Testis (tissue), 2 donors: ENCODE data around the gene HOXB1.

Source experiments
- POLR2A ChIP-seq: fragments of 450-650 bp; IDR thresholded peaks from one replicate; pipeline ENCODE4 v1.6.1; 2017; ENCODE audit warnings: antibody characterized with exemption, mild to moderate bottlenecking, moderate library complexity
- TF ChIP-seq, protein P1 (sequence below), 3 experiments: fragments of 450-650 bp in 2 of 3; fragments of 200-600 bp in 1 of 3; sonication (generic) in 1 of 3; IDR thresholded peaks; one replicate each; pipeline ENCODE4 v1.5.1; 2016 to 2019; ENCODE audit warnings: antibody characterized with exemption in 3 of 3, mild to moderate bottlenecking in 2 of 3, moderate library complexity in 1 of 3

DNA sequence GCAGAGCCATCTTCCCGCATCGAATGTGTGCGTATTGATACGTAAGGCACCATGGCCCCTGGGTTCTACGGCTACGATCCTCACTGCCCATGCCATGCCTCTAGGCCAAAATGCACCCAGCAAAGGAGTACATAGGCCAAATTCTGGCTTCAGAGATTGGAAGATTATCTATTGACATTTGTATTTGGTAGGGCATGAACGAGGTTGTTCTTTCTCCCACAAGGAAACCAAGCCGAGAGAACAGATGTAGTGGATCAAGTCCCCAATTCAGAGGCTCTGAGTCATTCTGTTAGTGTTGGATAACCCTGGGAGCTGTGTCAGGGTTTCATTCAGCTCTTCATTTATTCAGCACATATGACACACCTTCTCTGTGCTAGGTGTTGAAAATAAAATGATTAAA lies 36.5 kb downstream of the HOXB1 start:
- TF ChIP-seq, protein P1, sequence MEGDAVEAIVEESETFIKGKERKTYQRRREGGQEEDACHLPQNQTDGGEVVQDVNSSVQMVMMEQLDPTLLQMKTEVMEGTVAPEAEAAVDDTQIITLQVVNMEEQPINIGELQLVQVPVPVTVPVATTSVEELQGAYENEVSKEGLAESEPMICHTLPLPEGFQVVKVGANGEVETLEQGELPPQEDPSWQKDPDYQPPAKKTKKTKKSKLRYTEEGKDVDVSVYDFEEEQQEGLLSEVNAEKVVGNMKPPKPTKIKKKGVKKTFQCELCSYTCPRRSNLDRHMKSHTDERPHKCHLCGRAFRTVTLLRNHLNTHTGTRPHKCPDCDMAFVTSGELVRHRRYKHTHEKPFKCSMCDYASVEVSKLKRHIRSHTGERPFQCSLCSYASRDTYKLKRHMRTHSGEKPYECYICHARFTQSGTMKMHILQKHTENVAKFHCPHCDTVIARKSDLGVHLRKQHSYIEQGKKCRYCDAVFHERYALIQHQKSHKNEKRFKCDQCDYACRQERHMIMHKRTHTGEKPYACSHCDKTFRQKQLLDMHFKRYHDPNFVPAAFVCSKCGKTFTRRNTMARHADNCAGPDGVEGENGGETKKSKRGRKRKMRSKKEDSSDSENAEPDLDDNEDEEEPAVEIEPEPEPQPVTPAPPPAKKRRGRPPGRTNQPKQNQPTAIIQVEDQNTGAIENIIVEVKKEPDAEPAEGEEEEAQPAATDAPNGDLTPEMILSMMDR (IDR thresholded peaks at IDR 0.05), result no peak
- no peak for TF ChIP-seq POLR2A
